ENCODE results near the gene ZBTB32.
A peak's percentile ranks its signal among the peaks of the same experiment; 100 is the strongest.

The ZBTB32 gene

DNA sequence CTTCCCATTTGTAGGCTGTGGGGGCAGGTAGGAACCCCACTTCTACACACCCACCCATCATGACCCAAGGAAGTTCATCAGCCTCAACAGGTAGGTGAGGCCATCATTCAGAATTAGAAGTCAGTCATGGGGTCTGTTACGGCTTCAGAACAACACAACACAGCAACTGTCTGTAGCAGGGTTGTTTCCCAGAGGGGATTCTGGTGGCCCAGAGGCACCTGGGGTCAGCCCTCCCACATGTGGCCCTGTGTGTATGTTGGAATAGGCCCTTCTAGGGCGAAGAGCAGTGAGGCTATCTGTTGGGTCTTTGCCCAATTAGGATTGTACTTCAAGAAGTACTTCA is 34.5 kb downstream of the ZBTB32 start:
- no peak for DNase-seq

DNA sequence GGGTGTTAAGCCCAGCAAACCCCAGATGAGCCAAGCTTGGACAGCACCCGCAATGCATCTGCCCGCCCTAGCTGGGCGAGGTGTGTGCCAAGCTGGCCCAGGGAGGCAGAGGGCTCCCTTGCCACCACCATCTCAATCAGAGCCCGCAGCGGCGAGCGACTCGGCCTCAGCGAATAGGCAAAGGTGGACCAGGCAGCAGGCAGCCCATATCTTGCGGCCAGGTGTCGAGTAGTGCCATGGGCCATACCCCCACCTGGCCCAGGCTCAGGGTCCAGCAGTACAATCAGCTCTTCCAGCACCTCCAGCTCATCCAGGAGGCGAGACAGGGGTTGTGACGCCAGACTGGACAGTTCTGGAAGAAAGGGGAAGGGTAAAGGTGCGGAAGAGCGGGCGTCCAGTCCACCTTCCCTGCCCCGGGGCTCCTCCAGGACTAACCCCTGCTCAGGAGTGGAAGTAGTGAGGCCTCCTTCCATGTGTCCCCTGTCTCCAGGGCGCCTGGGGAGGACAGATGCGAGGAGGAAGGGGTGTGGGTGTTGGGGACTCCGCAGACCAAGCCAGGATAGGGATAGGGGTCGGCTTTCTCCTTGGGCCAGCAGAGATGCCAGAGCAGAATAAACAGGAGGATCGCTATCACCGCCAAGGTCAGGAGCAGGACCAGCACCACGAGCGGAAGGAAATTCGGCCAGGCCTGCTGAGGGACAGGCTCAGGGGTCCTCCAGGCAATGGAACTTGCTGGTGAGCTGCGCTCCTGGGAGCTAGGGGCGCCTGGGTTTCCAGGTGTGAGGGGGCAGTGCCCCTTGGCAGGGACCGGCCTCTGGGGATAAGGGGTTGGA is 35.1 kb downstream of the ZBTB32 start:
- no peak for DNase-seq

- DNase-seq = no peak
Measured at GRCh38 chr19:35740108-35740422, 35.7 kb downstream of the ZBTB32 start.

DNA sequence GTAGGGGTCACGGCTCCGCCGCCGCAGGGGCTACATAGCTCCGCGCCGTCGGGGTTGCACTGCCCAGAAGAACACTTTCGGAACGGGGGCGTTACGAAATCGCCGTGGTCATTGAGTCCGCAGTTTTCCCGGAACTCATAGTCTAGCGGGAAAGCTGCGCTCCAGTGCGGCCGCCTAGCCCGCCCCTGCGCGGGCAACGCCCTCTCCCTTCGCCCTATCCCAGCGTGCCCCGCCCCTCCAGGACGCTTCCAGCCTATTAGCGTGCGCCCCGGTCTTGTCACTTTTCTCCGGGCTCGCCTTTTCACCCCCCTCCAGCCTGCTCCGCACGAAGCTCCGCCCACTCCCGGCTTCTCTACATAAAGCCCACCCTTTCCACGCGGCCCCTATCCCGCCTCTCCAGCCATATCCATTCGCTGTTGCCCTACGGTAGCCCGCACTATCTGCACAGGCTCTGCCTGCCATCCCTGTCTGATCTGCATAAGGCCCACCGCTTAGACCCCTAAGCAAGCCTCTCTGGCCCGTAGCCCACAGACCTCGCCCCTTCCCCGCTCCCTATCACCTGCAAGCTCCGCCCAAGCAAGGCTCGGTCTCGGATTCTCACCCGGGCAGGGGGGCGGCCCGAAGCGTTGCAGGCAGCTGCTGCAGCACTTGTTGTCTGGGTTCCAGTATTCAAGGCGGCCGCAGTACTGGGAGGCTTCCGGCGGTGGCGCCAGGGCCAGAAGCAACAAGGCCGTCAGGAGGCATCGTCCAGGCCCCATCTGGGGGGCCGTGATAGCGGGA is 36.3 kb downstream of the ZBTB32 start:
- peak; percentile 95 for DNase-seq

GRCh38 chr19:35741203-35741515 is 36.8 kb downstream of the ZBTB32 start:
- DNase-seq = no peak

GRCh38 chr19:35742121-35742724 is 37.9 kb downstream of the ZBTB32 start, which contains the start of gene IGFLR1:
Gene IGFLR1 (minus strand): TSS chr19:35742452. CDS start chr19:35741180, 1,272 bp downstream.
- peak; percentile 77 for DNase-seq

DNA sequence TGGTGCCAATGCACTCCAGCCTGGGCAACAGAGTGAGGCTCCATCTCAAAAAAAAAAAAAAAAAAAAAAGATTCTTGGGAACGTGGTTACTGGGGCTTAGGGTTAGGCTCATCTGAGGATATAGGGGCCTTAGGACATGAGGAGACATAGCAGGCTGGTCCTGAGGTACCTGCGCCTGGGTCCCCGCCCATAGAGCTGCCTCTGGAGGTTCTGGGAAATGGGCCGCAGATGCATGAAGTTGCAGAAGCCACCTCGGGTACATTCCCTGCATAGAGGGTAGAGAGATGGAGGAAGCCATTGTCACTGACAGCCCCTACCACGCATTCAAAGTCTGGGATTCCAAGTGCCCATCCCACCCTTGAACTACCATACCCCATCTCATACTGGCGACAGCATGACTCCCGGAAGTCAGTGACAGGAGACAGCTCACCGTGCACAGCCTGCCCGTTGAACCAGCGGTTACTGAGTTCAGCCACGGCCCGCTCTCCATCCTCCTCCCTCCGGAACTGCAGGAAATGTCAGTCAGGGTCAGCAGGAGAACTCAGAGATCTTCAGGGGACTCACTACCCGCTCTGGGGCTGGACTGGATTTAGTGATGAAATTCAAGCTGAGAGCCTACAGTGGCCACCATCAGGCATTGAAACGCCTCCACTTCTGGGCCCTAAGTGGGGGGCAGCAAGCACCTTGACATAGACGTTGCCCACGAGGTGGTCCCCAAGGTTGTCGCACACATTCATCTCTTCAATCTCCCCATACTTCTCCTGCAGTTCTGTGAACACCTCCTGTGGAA is 39.5 kb downstream of the ZBTB32 start:
- no peak for DNase-seq

GRCh38 chr19:35744430-35745327 is 40.3 kb downstream of the ZBTB32 start:
- peak; percentile 94 for DNase-seq

GRCh38 chr19:35745328-35746086 is 41.1 kb downstream of the ZBTB32 start, which contains the start of the genes PSENEN and U2AF1L4:
Gene PSENEN (plus strand): TSS chr19:35745651. CDS start chr19:35745931, 280 bp downstream.
Gene U2AF1L4 (minus strand): TSS chr19:35745418. CDS start chr19:35745391, 27 bp downstream.
- DNase-seq = peak; percentile 100

- no peak for DNase-seq
Measured at GRCh38 chr19:35746087-35746462, 41.7 kb downstream of the ZBTB32 start.

DNA sequence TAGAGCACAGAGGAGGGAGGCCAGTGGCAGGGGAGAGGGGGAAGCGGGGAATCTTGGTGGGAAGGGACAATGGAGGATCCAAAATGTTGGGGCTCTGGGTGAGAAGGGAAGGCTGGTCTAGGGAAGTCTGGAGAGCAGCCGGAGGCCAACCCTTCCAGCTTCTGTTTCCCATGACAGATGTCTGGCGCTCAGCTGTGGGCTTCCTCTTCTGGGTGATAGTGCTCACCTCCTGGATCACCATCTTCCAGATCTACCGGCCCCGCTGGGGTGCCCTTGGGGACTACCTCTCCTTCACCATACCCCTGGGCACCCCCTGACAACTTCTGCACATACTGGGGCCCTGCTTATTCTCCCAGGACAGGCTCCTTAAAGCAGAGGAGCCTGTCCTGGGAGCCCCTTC is 42.2 kb downstream of the ZBTB32 start:
- no peak for DNase-seq

DNA sequence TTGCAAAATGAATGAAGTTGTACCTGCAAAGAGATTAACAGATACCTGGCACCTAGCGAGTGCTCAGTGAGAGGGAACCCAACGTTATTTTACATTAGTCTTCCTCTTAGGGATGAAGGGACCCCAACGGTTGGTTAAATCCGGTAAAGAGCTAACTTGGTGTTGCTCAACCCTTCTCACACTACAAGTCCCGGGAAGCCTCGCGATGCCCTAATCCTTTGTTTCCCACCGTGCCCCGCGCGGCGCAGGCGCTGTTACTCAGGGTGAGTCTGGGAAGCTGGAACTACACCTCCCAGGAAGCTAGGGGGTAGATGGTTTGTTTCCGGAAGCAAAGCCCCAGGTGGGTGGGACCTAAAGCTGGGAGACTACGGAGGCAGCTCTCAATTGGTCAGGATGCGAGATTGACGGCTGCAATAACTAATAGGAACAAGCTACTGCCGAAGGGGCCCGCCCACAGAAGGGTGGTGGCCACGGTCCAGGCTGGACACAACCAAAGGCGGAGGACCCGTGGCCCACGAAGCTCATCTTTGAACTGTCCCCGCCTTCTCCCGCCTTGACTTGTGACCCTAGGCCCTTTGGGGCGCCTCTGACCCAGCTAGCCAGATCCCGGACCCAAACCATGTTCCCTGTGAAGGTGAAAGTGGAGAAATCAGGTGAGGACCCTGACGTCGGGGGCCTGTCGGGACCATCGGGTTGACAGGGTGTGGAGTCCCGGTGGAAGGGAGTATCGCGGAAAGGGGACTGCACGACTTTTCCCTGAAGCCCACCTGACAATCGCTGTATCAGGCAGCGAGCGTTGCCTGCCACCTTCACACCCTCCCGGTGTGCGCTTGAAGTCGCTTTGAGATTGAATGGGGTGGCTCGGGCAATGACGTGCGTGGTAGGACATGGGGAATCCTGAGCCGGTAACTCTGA is 44.0 kb downstream of the ZBTB32 start, which contains the start of gene LIN37:
Gene LIN37, plus strand, starts transcription at position 471 of the 915 bp plus-strand sequence. Its CDS starts 149 bp downstream, at position 620.
- DNase-seq = peak; percentile 99

GRCh38 chr19:35750167-35750566 is 45.8 kb downstream of the ZBTB32 start:
- no peak for DNase-seq

DNA sequence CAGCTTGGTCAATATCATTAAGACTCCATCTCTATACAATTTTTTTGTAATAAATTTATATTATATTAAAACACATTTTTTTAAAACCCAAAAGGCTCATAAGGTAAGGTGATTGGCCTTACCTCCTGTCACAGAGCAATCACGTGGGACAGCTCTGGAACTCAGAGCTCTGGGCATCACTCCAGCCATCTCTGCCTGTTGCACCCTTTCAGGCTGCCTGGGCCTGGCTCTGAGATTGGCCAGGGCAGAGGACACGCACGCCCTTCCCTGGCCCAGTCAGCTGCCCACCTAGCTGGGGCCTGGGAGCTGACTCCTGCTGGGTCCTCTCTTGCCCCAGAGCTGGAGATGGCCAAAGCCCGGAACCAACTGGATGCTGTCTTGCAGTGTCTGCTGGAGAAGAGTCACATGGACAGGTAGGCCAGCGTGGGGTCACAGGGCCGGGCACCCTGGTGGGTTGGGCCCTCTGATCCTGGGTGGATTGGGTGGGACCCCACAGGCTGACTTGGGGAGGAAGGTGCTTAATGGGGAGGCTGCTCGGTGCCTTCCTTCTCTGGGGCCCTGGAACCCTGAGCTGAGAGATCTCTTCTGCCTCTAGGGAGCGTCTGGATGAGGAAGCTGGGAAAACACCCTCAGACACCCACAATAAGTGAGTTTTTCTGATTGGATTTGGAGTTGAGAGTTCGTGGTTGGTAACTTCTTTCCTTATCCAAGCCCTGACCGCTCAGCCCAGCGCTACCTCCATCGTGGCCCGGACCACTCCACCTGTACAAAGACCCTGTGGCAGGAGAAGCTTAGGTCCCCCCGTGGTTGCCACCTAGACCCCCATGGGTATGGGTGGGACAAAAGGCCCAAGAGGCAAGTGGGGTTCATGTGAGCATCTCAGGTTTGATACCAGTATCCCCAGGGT is 47.7 kb downstream of the ZBTB32 start:
- no peak for DNase-seq

DNA sequence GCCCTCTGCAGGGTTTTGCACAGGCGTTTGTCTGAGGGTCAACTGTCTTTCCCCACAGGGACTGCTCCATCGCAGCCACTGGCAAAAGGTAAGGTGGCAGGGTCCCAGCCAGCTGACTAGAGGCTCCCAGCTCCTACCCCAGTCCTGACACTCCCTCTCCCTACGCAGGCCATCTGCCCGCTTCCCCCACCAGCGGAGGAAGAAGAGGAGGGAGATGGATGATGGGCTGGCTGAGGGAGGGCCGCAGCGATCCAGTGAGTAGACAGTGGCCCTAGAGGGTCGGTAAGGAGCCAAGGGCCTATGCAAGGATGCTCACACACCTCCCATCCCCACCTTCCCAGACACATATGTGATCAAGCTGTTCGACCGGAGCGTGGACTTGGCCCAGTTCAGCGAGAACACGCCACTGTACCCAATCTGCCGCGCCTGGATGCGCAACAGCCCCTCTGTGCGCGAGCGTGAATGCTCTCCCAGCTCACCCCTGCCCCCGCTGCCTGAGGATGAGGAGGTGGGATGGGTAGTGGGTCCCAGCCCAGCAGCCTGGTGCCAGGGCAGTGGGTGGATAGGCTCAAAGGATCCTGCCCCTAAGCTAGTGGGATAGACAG is 48.5 kb downstream of the ZBTB32 start:
- DNase-seq = no peak

- no peak for DNase-seq
Measured at GRCh38 chr19:35753634-35754369, 49.4 kb downstream of the ZBTB32 start.

GRCh38 chr19:35754370-35755130 is 50.2 kb downstream of the ZBTB32 start:
- DNase-seq = no peak
